HCT116 (cell line): Measurements from ENCODE around the gene DOCK4. TPM values are rescaled to one million over a fixed set of nuclear protein-coding genes. Genes with fewer than 3 reads are reported as not detected.

ENCODE experiments used
- ATAC-seq: fragments of 200-7000 bp; cut with Tn5 transposase; 2 replicates; pipeline ENCODE4 v1.9.1; 2020; ENCODE audit warnings: mild to moderate bottlenecking, moderate library complexity
- BruUV-seq: library from RNA; stranded (reverse); fragments of 400-500 nt; replicated peaks from 2 replicates; lab custom pipeline; 2021; lab: Mats Ljungman, UMichigan
- CTCF ChIA-PET: fragments of 300-600 bp; sonication (Branson Sonifier 250); formaldehyde crosslinking; loops from one replicate; lab custom pipeline; 2021; ENCODE audit warnings: antibody characterized with exemption; lab: Charles Lee
- POLR2A ChIA-PET: fragments of 300-600, 350-600 bp; sonication (Branson Sonifier 250); formaldehyde crosslinking; loops from one replicate; lab custom pipeline; 2021; ENCODE audit warnings: antibody characterized with exemption; lab: Charles Lee
- RAD21 ChIA-PET, 2 experiments: fragments of 300-600 bp; sonication (Branson Sonifier 250); formaldehyde crosslinking; loops; one replicate each; lab custom pipeline; 2023; ENCODE audit warnings: low total read pairs in 2 of 2; ENCODE audit not compliant: uncharacterized antibody in 2 of 2, unreplicated experiment in 2 of 2, low non-redundant PET in 1 of 2; lab: Charles Lee
- DNase-seq: peaks from one replicate; pipeline ENCODE4 v3.0.0-alpha.2; 2010; ENCODE audit warnings: low read depth, low spot score
- H2AFZ ChIP-seq: fragments of 200-600 bp; shearing (Covaris generic), sonication (generic); 2 replicates; pipeline ENCODE4 v1.6.1; 2017; ENCODE audit warnings: low read depth, mixed run types, mixed read lengths, antibody characterized with exemption, low read length; ENCODE audit not compliant: poor library complexity, severe bottlenecking
- H3K27ac ChIP-seq: 2 replicates; pipeline ENCODE4 v1.5.1; 2012; ENCODE audit warnings: low read depth, low read length
- H3K27me3 ChIP-seq: fragments of 200-600 bp; sonication (generic); 2 replicates; pipeline ENCODE4 v1.6.1; 2016; ENCODE audit warnings: mixed run types, low read length, mixed read lengths; ENCODE audit not compliant: insufficient read depth
- H3K36me3 ChIP-seq, 2 experiments: fragments of 200-500 bp in 1 of 2; fragments of 200-600 bp in 1 of 2; sonication (Bioruptor generic) in 1 of 2; sonication (generic) in 1 of 2; 2 replicates each; pipeline versions ENCODE4 v1.5.1 to v1.6.1; 2014 to 2016; ENCODE audit warnings: low read length in 2 of 2, inconsistent platforms in 1 of 2, mixed read lengths in 1 of 2, mixed run types in 1 of 2; ENCODE audit not compliant: insufficient read depth in 2 of 2, control insufficient read depth in 1 of 2
- H3K4me1 ChIP-seq, 2 experiments: fragments of 200-600 bp in 1 of 2; sonication (generic) in 1 of 2; 2 replicates each; pipeline versions ENCODE4 v1.5.1 to v1.6.1; 2012 to 2017; ENCODE audit warnings: low read length in 2 of 2, inconsistent platforms in 1 of 2, mild to moderate bottlenecking in 1 of 2, mixed read lengths in 1 of 2, mixed run types in 1 of 2, moderate library complexity in 1 of 2; ENCODE audit not compliant: insufficient read depth in 2 of 2, control insufficient read depth in 1 of 2
- H3K4me2 ChIP-seq: fragments of 200-600 bp; sonication (generic); 2 replicates; pipeline ENCODE4 v1.6.1; 2017; ENCODE audit warnings: mixed run types, low read length, mixed read lengths
- H3K4me3 ChIP-seq, 2 experiments: fragments of 200-600 bp in 1 of 2; sonication (generic) in 1 of 2; replicated peaks in 1 of 2; 2 replicates each; pipeline ENCODE4 v1.5.1; 2011 to 2016; ENCODE audit warnings: low read length in 2 of 2, control low read depth in 1 of 2, low read depth in 1 of 2, mild to moderate bottlenecking in 1 of 2, mixed read lengths in 1 of 2, mixed run types in 1 of 2
- H3K79me2 ChIP-seq: fragments of 200-600 bp; sonication (generic); 2 replicates; pipeline ENCODE4 v1.6.1; 2017; ENCODE audit warnings: mild to moderate bottlenecking, mixed run types, low read length, moderate library complexity, mixed read lengths; ENCODE audit not compliant: insufficient read depth
- H3K9ac ChIP-seq: fragments of 200-600 bp; sonication (generic); 2 replicates; pipeline ENCODE4 v1.6.1; 2016; ENCODE audit warnings: low read length, mixed read lengths
- H3K9me2 ChIP-seq: fragments of 200-600 bp; sonication (generic), shearing (Covaris generic); 2 replicates; pipeline ENCODE4 v1.6.1; 2017; ENCODE audit warnings: mixed run types, mild to moderate bottlenecking, moderate library complexity; ENCODE audit not compliant: insufficient read depth
- H3K9me3 ChIP-seq, 2 experiments: fragments of 200-500 bp in 1 of 2; fragments of 200-600 bp in 1 of 2; sonication (Bioruptor generic) in 1 of 2; sonication (generic) in 1 of 2; 2 replicates each; pipeline ENCODE4 v1.6.1; 2014 to 2017; ENCODE audit warnings: low read length in 2 of 2, mixed read lengths in 2 of 2, inconsistent platforms in 1 of 2, low read depth in 1 of 2, mild to moderate bottlenecking in 1 of 2, mixed run types in 1 of 2, moderate library complexity in 1 of 2; ENCODE audit not compliant: control insufficient read depth in 1 of 2, insufficient read depth in 1 of 2
- H4K20me1 ChIP-seq: fragments of 200-600 bp; sonication (generic), shearing (Covaris generic); 2 replicates; pipeline ENCODE4 v1.6.1; 2017; ENCODE audit warnings: mixed run types, mild to moderate bottlenecking, moderate library complexity; ENCODE audit not compliant: insufficient read depth
- CBX3 ChIP-seq: IDR thresholded peaks from 2 replicates; pipeline ENCODE4 v1.6.1; 2012; ENCODE audit warnings: low read depth
- CEBPB ChIP-seq: IDR thresholded peaks from 2 replicates; pipeline ENCODE4 v1.6.1; 2012; ENCODE audit warnings: low read depth
- EGR1 ChIP-seq: IDR thresholded peaks from 2 replicates; pipeline ENCODE4 v1.6.1; 2012; ENCODE audit warnings: low read depth
- EZH2phosphoT487 ChIP-seq: fragments of 200-600 bp; IDR thresholded peaks from 2 replicates; pipeline ENCODE4 v1.6.1; 2018; ENCODE audit warnings: antibody characterized with exemption, borderline replicate concordance
- JUND ChIP-seq: IDR thresholded peaks from 2 replicates; pipeline ENCODE4 v1.6.1; 2012
- POLR2A ChIP-seq: IDR thresholded peaks from 2 replicates; pipeline ENCODE4 v1.7.0; 2011; ENCODE audit warnings: borderline replicate concordance; ENCODE audit not compliant: insufficient read depth, insufficient read length; ENCODE audit errors: extremely low read depth
- POLR2AphosphoS5 ChIP-seq: IDR thresholded peaks from 2 replicates; pipeline ENCODE4 v1.6.1; 2011; ENCODE audit warnings: mild to moderate bottlenecking, low read depth, low read length, moderate library complexity
- RAD21 ChIP-seq: IDR thresholded peaks from 2 replicates; pipeline ENCODE4 v1.6.1; 2012; ENCODE audit warnings: low read depth, mild to moderate bottlenecking
- REST ChIP-seq: IDR thresholded peaks from 2 replicates; pipeline ENCODE4 v1.6.1; 2012; ENCODE audit warnings: low read depth
- TCF7L2 ChIP-seq: IDR thresholded peaks from 2 replicates; pipeline ENCODE4 v1.7.0; 2011; ENCODE audit warnings: borderline replicate concordance, inconsistent platforms; ENCODE audit not compliant: insufficient read depth, insufficient read length; ENCODE audit errors: extremely low read depth
- ZFX ChIP-seq: fragments of 450-650 bp; IDR thresholded peaks from 2 replicates; pipeline ENCODE4 v1.6.1; 2017
- intact Hi-C: fragments of 100-400 bp; cut with micrococcal nuclease; formaldehyde crosslinking; loops from 2 replicates; pipeline ENCODE4 v1.10.0; 2022
- total RNA-seq: library from RNA; stranded (reverse); gene quantifications from one replicate; pipeline ENCODE4 v1.2.1, GENCODE V29; 2021; ENCODE audit not compliant: unreplicated experiment
- TF ChIP-seq, protein P1 (sequence below): IDR thresholded peaks from 2 replicates; pipeline ENCODE4 v1.6.1; 2011; ENCODE audit warnings: mild to moderate bottlenecking, low read length, moderate library complexity; ENCODE audit not compliant: insufficient replicate concordance; ENCODE audit errors: extremely low read depth
- TF ChIP-seq, protein P2 (sequence below): IDR thresholded peaks from 2 replicates; pipeline ENCODE4 v1.6.1; 2012

Gene DOCK4
- total RNA-seq, 1 experiment from 2014 or later = 2.2 TPM

GRCh38 chr7:112025556-112025955, 180.6 kb downstream of the DOCK4 start (continued):
- TF ChIP-seq REST = no peak
- no peak for TF ChIP-seq TCF7L2
- TF ChIP-seq, protein P1, sequence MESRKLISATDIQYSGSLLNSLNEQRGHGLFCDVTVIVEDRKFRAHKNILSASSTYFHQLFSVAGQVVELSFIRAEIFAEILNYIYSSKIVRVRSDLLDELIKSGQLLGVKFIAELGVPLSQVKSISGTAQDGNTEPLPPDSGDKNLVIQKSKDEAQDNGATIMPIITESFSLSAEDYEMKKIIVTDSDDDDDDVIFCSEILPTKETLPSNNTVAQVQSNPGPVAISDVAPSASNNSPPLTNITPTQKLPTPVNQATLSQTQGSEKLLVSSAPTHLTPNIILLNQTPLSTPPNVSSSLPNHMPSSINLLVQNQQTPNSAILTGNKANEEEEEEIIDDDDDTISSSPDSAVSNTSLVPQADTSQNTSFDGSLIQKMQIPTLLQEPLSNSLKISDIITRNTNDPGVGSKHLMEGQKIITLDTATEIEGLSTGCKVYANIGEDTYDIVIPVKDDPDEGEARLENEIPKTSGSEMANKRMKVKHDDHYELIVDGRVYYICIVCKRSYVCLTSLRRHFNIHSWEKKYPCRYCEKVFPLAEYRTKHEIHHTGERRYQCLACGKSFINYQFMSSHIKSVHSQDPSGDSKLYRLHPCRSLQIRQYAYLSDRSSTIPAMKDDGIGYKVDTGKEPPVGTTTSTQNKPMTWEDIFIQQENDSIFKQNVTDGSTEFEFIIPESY = no peak
- TF ChIP-seq, all 23 proteins: peak for 0

DNA sequence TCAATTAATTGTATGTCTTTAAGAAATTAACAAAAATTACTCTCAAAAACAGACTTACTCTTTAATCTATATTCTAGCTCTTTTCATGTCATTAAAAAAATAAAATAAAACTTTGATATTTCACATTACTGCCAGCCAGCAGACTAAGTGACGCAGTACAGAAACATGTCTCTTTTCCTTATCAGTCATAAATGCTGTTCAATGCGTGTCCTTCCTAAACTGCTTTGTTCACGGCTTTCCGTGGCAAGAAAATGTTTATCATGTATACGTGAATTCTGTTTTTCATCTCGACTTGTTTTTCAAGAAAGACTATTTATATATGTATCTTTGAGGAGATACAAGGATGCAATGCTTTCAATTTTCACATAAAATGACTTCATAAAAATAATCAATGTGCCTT, 182.4 kb downstream of the DOCK4 start:
- H3K9me2 ChIP-seq = no peaks in the 10 kb centered on the region
- no peaks in the 10 kb centered on the region for H4K20me1 ChIP-seq
- DNase-seq (no peak), ATAC-seq (no peak)
- H3K9me3 ChIP-seq = no peaks in the 10 kb centered on the region
- H2AFZ ChIP-seq = no peak overlapping the region
- BruUV-seq = no TSS peak
- ChIA-PET POLR2A (no interaction called here), RAD21 (no interaction called here)
- H3K36me3 ChIP-seq = no peaks in the 10 kb centered on the region
- H3K79me2 ChIP-seq = no peaks in the 10 kb centered on the region
- no peak overlapping the region for H3K9ac ChIP-seq
- TF ChIP-seq EZH2phosphoT487 (no peak), CEBPB (no peak), EGR1 (no peak), POLR2A (no peak), ZFX (no peak), JUND (no peak), REST (no peak), CBX3 (no peak), RAD21 (no peak), POLR2AphosphoS5 (no peak)
- TF ChIP-seq, protein P2, sequence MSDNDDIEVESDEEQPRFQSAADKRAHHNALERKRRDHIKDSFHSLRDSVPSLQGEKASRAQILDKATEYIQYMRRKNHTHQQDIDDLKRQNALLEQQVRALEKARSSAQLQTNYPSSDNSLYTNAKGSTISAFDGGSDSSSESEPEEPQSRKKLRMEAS = no peak
- TF ChIP-seq, protein P1 = no peak
- TF ChIP-seq, all 23 proteins: peak for 0
- CTCF ChIA-PET = no interaction called here
- intact Hi-C loops = no loop called here
- no peaks in the 10 kb centered on the region for H3K4me1 ChIP-seq
- H3K4me3 ChIP-seq = no peak overlapping the region
- H3K27ac ChIP-seq = no peak overlapping the region
- H3K4me2 ChIP-seq = no peak overlapping the region
- no peaks in the 10 kb centered on the region for H3K27me3 ChIP-seq
